CD4-positive, alpha-beta T cell (primary cell): ENCODE results near the gene SNAP91. TPM values are rescaled to one million over a fixed set of nuclear protein-coding genes. Genes with fewer than 3 reads are reported as not detected.
"Not testable (repeated sequence)": the region's sequence is repeated elsewhere in the genome, so short reads cannot be mapped to it uniquely, and the experiment has no call there.

ENCODE experiments used
- ATAC-seq: fragments of 200-7000 bp; cut with Tn5 transposase; one replicate; pipeline ENCODE4 v1.10.0; 2022; ENCODE audit warnings: mild to moderate bottlenecking; ENCODE audit not compliant: poor library complexity
- CTCF ChIA-PET: fragments of 350-600 bp; sonication (Branson Sonifier 250); formaldehyde crosslinking; loops from one replicate; lab custom pipeline; 2021; ENCODE audit warnings: antibody characterized with exemption, inconsistent platforms; lab: Charles Lee
- POLR2A ChIA-PET: fragments of 350-600 bp; sonication (Branson Sonifier 250); formaldehyde crosslinking; loops from one replicate; lab custom pipeline; 2021; ENCODE audit warnings: antibody characterized with exemption, inconsistent platforms; lab: Charles Lee
- DNase-seq, 14 experiments: peaks; one replicate each; pipeline ENCODE4 v3.0.0-alpha.2; 2013 to 2020; ENCODE audit warnings: mixed read lengths in 2 of 14
- H3K27ac ChIP-seq, 2 donors: one replicate each; pipeline versions ENCODE4 v1.5.1 to v1.7.0; 2013; ENCODE audit warnings: low read length in 2 of 2, low read depth in 1 of 2, mild to moderate bottlenecking in 1 of 2
- H3K27me3 ChIP-seq, 2 experiments: 1 replicate in 1 of 2; 2 replicates in 1 of 2; pipeline versions ENCODE4 v1.6.1 to v1.7.0; 2013; ENCODE audit warnings: low read length in 2 of 2, control low read depth in 1 of 2, mild to moderate bottlenecking in 1 of 2, moderate library complexity in 1 of 2; ENCODE audit not compliant: insufficient read depth in 2 of 2, control insufficient read depth in 1 of 2
- H3K36me3 ChIP-seq: one replicate; pipeline ENCODE4 v1.6.1; 2013; ENCODE audit warnings: low read length, control low read depth; ENCODE audit not compliant: insufficient read depth
- H3K4me1 ChIP-seq: one replicate; pipeline ENCODE4 v1.6.1; 2013; ENCODE audit warnings: low read length, control low read depth; ENCODE audit not compliant: insufficient read depth
- H3K4me3 ChIP-seq: one replicate; pipeline ENCODE4 v1.5.1; 2013; ENCODE audit warnings: mild to moderate bottlenecking, low read length, moderate library complexity
- H3K9me3 ChIP-seq, 2 experiments: 1 replicate in 1 of 2; 2 replicates in 1 of 2; pipeline versions ENCODE4 v1.6.1 to v1.7.0; 2013; ENCODE audit warnings: low read length in 2 of 2, mild to moderate bottlenecking in 2 of 2, control low read depth in 1 of 2, moderate library complexity in 1 of 2; ENCODE audit not compliant: control insufficient read depth in 1 of 2, insufficient read depth in 1 of 2
- H3K27ac Mint-ChIP-seq: one replicate; pipeline ENCODE4 v1.8.0; 2020; ENCODE audit warnings: mixed read lengths
- H3K27me3 Mint-ChIP-seq: one replicate; pipeline ENCODE4 v1.8.0; 2021; ENCODE audit warnings: mixed read lengths
- H3K36me3 Mint-ChIP-seq: one replicate; pipeline ENCODE4 v1.8.0; 2021; ENCODE audit warnings: low read depth, mixed read lengths
- H3K4me1 Mint-ChIP-seq: one replicate; pipeline ENCODE4 v1.8.0; 2021; ENCODE audit warnings: low read depth, mixed read lengths
- H3K4me3 Mint-ChIP-seq: one replicate; pipeline ENCODE4 v1.8.0; 2020; ENCODE audit warnings: mild to moderate bottlenecking, mixed read lengths
- H3K9me3 Mint-ChIP-seq: one replicate; pipeline ENCODE4 v1.8.0; 2020; ENCODE audit warnings: mixed read lengths
- CTCF ChIP-seq: fragments of 200-600 bp; IDR thresholded peaks from one replicate; pipeline ENCODE4 v1.8.0; 2022; ENCODE audit warnings: antibody characterized with exemption, mild to moderate bottlenecking
- intact Hi-C, 2 experiments: fragments of 100-400 bp; cut with DNase I in 1 of 2; cut with micrococcal nuclease in 1 of 2; formaldehyde crosslinking; loops; one replicate each; pipeline versions ENCODE4 v1.15.1 to v1.9.0; 2023 to 2025; cut with DNase I, micrococcal nuclease
- total RNA-seq, 174 experiments: library from RNA in 2 of 174; stranded (reverse) in 2 of 174; gene quantifications; one replicate each; pipeline ENCODE4 v1.2.3 and lab custom pipeline; 2021 to 2026

SNAP91 gene
- total RNA-seq, 2 experiments from 2014 or later = not detected

- Mint-ChIP-seq H3K27me3 (peaks cover 5% of the 10 kb centered on the region), H3K36me3 (no peaks in the 10 kb centered on the region), H3K27ac (no peak overlapping the region), H3K4me1 (no peaks in the 10 kb centered on the region), H3K9me3 (peaks cover 3% of the 10 kb centered on the region), H3K4me3 (no peak overlapping the region)
- Histone ChIP-seq H3K27me3 (no peaks in the 10 kb centered on the region), H3K4me3 (no peak overlapping the region), H3K4me1 (no peaks in the 10 kb centered on the region), H3K27ac (no peak overlapping the region), H3K9me3 (peaks cover 0 to 4% of the 10 kb centered on the region in 2 experiments), H3K36me3 (no peaks in the 10 kb centered on the region)
- TF ChIP-seq CTCF = no peak
- POLR2A ChIA-PET = no interaction called here
- no peak for ATAC-seq
- intact Hi-C loops = no loop called here
- no peak for DNase-seq
- CTCF ChIA-PET = no interaction called here
Observed at GRCh38 chr6:83558975-83559374, 149.9 kb downstream of the SNAP91 start.

- ChIA-PET POLR2A (no interaction called here), CTCF (no interaction called here)
- intact Hi-C loops = no loop called here
- no peak for DNase-seq
- H3K36me3 Mint-ChIP-seq = no peaks in the 10 kb centered on the region
- no peak overlapping the region for H3K27ac Mint-ChIP-seq
- no peak for TF ChIP-seq CTCF
- Histone ChIP-seq H3K27ac (no peak overlapping the region), H3K36me3 (no peaks in the 10 kb centered on the region), H3K9me3 (peaks cover 0 to 4% of the 10 kb centered on the region in 2 experiments), H3K27me3 (no peaks in the 10 kb centered on the region), H3K4me1 (no peaks in the 10 kb centered on the region), H3K4me3 (no peak overlapping the region)
- H3K9me3 Mint-ChIP-seq = peaks cover 3% of the 10 kb centered on the region
- no peaks in the 10 kb centered on the region for H3K4me1 Mint-ChIP-seq
- no peak overlapping the region for H3K4me3 Mint-ChIP-seq
- peaks cover 5% of the 10 kb centered on the region for H3K27me3 Mint-ChIP-seq
- ATAC-seq = no peak
Observed at GRCh38 chr6:83556871-83557270, 152.0 kb downstream of the SNAP91 start.

DNA sequence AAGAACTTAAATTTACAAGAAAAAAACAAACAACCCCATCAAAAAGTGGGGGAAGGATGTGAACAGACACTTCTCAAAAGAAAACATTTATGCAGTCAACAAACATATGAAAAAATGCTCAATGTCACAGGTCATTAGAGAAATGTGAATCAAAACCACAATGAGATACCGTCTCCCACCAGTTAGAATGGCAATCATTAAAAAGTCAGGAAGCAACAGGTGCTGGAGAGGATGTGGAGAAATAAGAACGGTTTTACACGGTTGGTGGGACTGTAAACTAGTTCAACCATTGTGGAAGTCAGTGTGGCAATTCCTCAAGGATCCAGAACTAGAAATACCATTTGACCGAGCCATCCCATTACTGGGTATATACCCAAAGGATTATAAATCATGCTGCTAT lies 157.2 kb downstream of the SNAP91 start:
- peaks cover 10% of the 10 kb centered on the region for H3K27me3 Mint-ChIP-seq
- CTCF ChIA-PET, H3K4me3 Mint-ChIP-seq, H3K36me3 ChIP-seq, H3K4me1 Mint-ChIP-seq, H3K27ac Mint-ChIP-seq, H3K36me3 Mint-ChIP-seq, intact Hi-C loops, POLR2A ChIA-PET, DNase-seq, H3K4me3 ChIP-seq, H3K4me1 ChIP-seq, H3K27me3 ChIP-seq, H3K27ac ChIP-seq, H3K9me3 Mint-ChIP-seq, ATAC-seq, H3K9me3 ChIP-seq: not testable (repeated sequence)

DNA sequence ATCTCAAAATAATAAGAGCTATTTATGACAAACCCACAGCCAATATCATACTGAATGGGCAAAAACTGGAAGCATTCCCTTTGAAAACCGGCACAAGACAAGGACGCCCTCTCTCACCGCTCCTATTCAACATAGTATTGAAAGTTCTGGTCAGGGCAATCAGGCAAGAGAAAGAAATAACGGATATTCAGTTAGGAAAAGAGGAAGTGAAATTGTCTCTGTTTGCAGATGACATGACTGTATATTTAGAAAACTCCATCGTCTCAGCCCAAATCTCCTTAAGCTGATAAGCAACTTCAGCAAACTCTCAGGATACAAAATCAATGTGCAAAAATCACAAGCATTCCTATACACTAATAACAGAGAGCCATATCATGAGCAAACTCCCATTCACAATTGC lies 158.4 kb downstream of the SNAP91 start:
- POLR2A ChIA-PET, H3K4me3 ChIP-seq, H3K4me1 ChIP-seq, intact Hi-C loops, DNase-seq, H3K27ac ChIP-seq, H3K27me3 ChIP-seq, CTCF ChIA-PET, H3K36me3 ChIP-seq, H3K9me3 Mint-ChIP-seq, ATAC-seq, H3K36me3 Mint-ChIP-seq, H3K27ac Mint-ChIP-seq, H3K4me3 Mint-ChIP-seq, H3K4me1 Mint-ChIP-seq, H3K9me3 ChIP-seq: not testable (repeated sequence)
- peaks cover 10% of the 10 kb centered on the region for H3K27me3 Mint-ChIP-seq
